Glutamatergic neuron (in vitro differentiated cells): ENCODE measurements around the gene OR51B2. TPM values are rescaled to one million over a fixed set of nuclear protein-coding genes. Genes with fewer than 3 reads are reported as not detected.
"Not testable (repeated sequence)": the region's sequence is repeated elsewhere in the genome, so short reads cannot be mapped to it uniquely, and the experiment has no call there.

ENCODE experiments used
- DNase-seq: peaks from one replicate; pipeline ENCODE4 v3.0.0; 2022
- H3K27ac Mint-ChIP-seq: one replicate; pipeline ENCODE4 v1.8.0; 2020; ENCODE audit warnings: mild to moderate bottlenecking, mixed read lengths, inconsistent platforms; ENCODE audit not compliant: unreplicated experiment
- H3K27me3 Mint-ChIP-seq: one replicate; pipeline ENCODE4 v1.8.0; 2020; ENCODE audit warnings: mild to moderate bottlenecking, moderate library complexity, mixed read lengths, inconsistent platforms; ENCODE audit not compliant: unreplicated experiment
- H3K36me3 Mint-ChIP-seq: one replicate; pipeline ENCODE4 v1.8.0; 2020; ENCODE audit warnings: mild to moderate bottlenecking, mixed read lengths, inconsistent platforms; ENCODE audit not compliant: unreplicated experiment
- H3K4me1 Mint-ChIP-seq: one replicate; pipeline ENCODE4 v1.8.0; 2020; ENCODE audit warnings: mild to moderate bottlenecking, low read depth, mixed read lengths, inconsistent platforms; ENCODE audit not compliant: unreplicated experiment
- H3K4me3 Mint-ChIP-seq: one replicate; pipeline ENCODE4 v1.8.0; 2020; ENCODE audit warnings: mild to moderate bottlenecking, mixed read lengths, inconsistent platforms; ENCODE audit not compliant: unreplicated experiment
- H3K9me3 Mint-ChIP-seq: one replicate; pipeline ENCODE4 v1.8.0; 2020; ENCODE audit warnings: mild to moderate bottlenecking, moderate library complexity, mixed read lengths, inconsistent platforms; ENCODE audit not compliant: unreplicated experiment
- CTCF ChIP-seq: fragments of 200-600 bp; sonication (generic); IDR thresholded peaks from one replicate; pipeline ENCODE4 v1.5.0; 2021; ENCODE audit not compliant: partially characterized antibody, unreplicated experiment
- long read RNA-seq: library from polyadenylated mRNA; unstranded; transcript quantifications from one replicate; pipeline ENCODE4 v2.0.0, GENCODE V29; 2020; ENCODE audit not compliant: unreplicated experiment
- total RNA-seq: library from RNA; stranded (reverse); fragmentation: NEBNext Ultra II Directional; extraction: Animal tissue kit (Norgen Biotek cat#: 25700); gene quantifications from one replicate; pipeline ENCODE4 v1.2.1, GENCODE V29; 2021; ENCODE audit not compliant: unreplicated experiment

OR51B2 gene
- not detected for total RNA-seq
- long read RNA-seq = 0 reads

- Mint-ChIP-seq H3K27ac (no peak within 1 kb of the TSS), H3K27me3 (peaks cover 1% of the 10 kb centered on the region), H3K4me1 (no peaks in the 10 kb centered on the region), H3K9me3 (no peaks in the 10 kb centered on the region), H3K4me3 (no peak within 1 kb of the TSS), H3K36me3 (no peaks in the 10 kb centered on the region)
- DNase-seq = no peak
- TF ChIP-seq CTCF = no peak
Observed at GRCh38 chr11:5324197-5324596, at the start of gene OR51B2. OR51B2 (minus strand) TSS chr11:5324297; CDS start chr11:5324297, 0 bp downstream.

DNA sequence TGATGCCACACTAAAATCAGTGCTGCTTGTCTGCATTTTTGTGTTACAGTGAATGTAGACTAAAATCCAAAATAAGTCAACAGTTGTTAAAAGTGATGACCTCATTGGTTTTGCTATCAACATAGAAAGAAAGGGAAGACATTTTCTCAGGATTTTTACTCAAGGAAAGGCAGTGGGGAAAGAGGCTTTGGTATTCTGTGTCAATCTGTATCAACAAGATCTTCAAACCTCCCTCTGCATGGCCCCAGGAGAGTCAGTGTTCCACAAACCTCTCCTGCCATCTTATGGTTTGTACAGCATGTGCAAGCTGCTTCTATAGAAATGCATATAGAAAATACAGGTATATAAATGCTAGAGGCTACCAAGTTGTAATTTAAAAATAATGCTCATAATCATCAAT lies 45.7 kb upstream of the OR51B2 start:
- Mint-ChIP-seq H3K9me3 (no peaks in the 10 kb centered on the region), H3K4me1 (no peaks in the 10 kb centered on the region), H3K36me3 (peaks cover 5% of the 10 kb centered on the region), H3K27me3 (no peaks in the 10 kb centered on the region), H3K27ac (no peak overlapping the region), H3K4me3 (no peak overlapping the region)
- no peak for TF ChIP-seq CTCF
- DNase-seq = peak; percentile 38

GRCh38 chr11:5368502-5369043 lies 44.5 kb upstream of the OR51B2 start:
- Mint-ChIP-seq H3K9me3 (no peaks in the 10 kb centered on the region), H3K4me3 (no peak overlapping the region), H3K4me1 (no peaks in the 10 kb centered on the region), H3K36me3 (no peaks in the 10 kb centered on the region), H3K27ac (no peak overlapping the region), H3K27me3 (no peaks in the 10 kb centered on the region)
- no peak for TF ChIP-seq CTCF
- no peak for DNase-seq

DNA sequence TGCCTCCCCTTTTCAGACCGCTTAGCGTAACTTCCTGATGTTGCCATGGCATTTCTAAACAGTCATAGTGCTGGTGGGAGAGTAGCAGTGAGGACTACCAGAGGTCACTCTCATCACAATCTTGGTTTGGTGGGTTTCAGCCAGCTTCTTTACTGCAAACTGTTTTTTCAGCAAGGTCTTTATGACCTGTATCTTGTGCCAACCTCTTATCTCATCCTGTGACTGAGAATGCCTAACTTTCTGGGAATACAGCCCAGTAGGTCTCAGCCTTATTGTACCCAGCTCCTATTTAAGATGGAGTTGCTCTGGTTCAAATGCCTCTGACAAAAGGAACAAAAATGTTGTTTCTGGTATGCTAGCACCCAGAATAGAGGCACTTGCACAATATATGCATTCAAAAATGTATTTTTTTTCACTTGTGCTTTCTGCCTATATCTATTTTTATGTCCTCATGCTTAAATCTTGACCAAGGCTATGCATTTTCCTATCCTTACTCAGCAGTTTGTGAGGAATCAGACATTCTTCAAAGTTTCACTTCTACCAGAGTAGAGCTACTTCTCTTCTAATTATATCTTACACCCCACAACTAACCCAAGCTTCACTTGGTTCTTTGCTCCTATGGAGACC lies 43.5 kb upstream of the OR51B2 start:
- no peak overlapping the region for H3K27ac Mint-ChIP-seq
- no peaks in the 10 kb centered on the region for H3K27me3 Mint-ChIP-seq
- TF ChIP-seq CTCF = no peak
- no peak for DNase-seq
- no peaks in the 10 kb centered on the region for H3K36me3 Mint-ChIP-seq
- H3K9me3 Mint-ChIP-seq = no peaks in the 10 kb centered on the region
- H3K4me1 Mint-ChIP-seq = no peaks in the 10 kb centered on the region
- H3K4me3 Mint-ChIP-seq = no peak overlapping the region

- H3K27ac Mint-ChIP-seq = no peak overlapping the region
- TF ChIP-seq CTCF = no peak
- no peak overlapping the region for H3K4me3 Mint-ChIP-seq
- DNase-seq = no peak
- no peaks in the 10 kb centered on the region for H3K9me3 Mint-ChIP-seq
- H3K27me3 Mint-ChIP-seq = no peaks in the 10 kb centered on the region
- no peaks in the 10 kb centered on the region for H3K36me3 Mint-ChIP-seq
- no peaks in the 10 kb centered on the region for H3K4me1 Mint-ChIP-seq
Observed at GRCh38 chr11:5366856-5367255, 42.8 kb upstream of the OR51B2 start.

GRCh38 chr11:5366365-5366764 lies 42.3 kb upstream of the OR51B2 start:
- H3K9me3 Mint-ChIP-seq, DNase-seq, H3K4me3 Mint-ChIP-seq, H3K27ac Mint-ChIP-seq, H3K36me3 Mint-ChIP-seq, H3K4me1 Mint-ChIP-seq, H3K27me3 Mint-ChIP-seq: not testable (repeated sequence)
